T1000 (cell line): ENCODE measurements around the gene DCLK2.
"Not testable (repeated sequence)": the region's sequence is repeated elsewhere in the genome, so short reads cannot be mapped to it uniquely, and the experiment has no call there.

Experiments used
- DNase-seq: peaks from one replicate; lab custom pipeline; 2025; ENCODE audit warnings: mixed read lengths; lab: John Stamatoyannopoulos, UW

Gene DCLK2

DNA sequence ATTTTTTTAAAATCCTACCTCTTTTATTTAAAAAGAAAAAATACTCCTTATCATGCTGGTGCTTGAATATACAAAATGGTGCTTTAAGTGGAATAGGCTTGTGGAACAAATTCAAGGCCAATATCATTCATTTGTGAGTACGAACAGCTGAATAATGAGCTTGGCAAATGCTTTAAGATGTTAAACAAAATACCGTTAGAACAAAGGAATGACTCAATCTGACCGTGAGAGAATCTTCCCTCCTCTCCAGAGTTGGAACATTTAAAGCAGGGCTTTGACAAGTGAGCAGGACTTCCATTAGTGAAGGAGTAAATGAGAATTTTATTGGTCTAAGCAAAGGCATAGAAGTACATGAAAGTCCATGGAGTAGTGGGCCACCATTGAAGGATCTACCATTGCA lies 74.5 kb downstream of the DCLK2 start:
- DNase-seq: no peak

GRCh38 chr4:150155391-150155790 lies 77.1 kb downstream of the DCLK2 start:
- DNase-seq: no peak

GRCh38 chr4:150156543-150156942 lies 78.3 kb downstream of the DCLK2 start:
- no peak for DNase-seq

DNA sequence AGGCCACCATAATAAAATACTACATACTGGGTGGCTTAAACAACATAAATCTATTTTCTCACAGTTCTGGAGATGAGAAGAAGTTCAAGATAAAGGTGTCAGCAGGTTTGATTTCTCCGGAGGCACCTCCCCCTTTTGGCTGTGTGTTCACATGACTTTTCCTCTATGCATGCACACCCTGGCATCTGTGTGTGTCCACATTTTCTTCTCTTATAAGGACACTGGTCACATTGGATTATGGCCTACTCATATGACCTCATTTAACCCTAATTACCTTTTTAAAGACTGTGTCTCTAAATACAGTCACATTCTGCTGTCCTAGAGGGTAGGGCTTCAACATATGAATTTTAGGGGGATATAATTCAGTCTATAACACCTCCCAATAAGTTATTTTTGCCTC lies 79.8 kb downstream of the DCLK2 start:
- DNase-seq: no peak

DNA sequence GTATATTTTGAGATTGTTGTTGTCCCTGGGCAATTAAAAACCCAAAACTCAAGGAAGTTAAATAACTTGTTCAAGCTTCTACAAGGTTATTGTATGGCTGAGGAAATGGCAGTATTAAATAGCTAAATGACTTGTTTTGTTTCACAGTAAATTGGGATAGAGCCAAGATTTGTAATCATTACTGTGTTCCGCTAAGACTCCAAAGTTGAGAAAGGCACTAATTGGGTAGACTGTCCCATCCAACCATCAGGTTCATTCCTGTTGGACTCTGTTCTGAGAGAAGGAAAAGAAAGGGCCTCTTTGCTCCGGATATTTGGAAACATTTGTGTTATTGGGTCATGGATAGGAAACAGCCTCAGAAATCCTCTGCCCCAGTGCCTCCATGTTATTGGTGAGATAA lies 82.2 kb downstream of the DCLK2 start:
- no peak for DNase-seq

DNA sequence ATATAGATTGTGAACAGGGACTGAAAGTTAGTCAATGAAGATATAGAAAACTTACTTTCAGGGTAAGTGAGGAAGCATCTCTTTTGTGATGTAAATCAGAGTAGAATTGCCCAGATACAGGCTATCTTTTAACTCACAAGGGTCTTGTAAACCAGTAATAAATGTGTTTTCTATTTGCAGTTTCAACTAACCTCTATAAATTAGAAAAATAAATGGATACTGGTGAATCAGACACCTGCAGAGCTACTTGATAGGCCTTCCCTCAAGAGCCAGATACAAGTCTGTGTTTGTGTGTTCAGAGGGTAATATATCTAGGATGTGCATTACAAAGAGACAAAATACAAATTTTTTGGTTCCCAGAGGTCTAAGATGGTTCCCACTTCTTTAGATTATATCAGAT lies 82.9 kb downstream of the DCLK2 start:
- DNase-seq: no peak

DNA sequence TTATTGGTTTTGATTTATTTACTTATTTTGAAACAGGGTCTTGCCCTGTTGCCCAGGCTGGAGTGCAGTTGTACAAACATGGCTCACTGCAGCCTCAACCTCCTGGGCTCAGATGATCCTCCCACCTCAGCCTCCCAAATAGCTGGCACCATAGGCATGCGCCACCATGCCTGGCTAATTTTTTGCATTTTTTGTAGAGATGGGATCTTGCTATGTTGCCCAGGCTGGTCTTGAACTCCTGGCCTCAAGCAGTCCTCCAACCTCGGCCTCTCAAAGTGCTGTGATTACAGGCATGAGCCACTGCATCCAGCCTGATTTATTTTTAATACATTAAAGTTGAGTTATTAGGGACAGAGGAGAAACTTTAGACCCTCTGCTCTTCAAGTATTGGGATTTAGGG lies 83.8 kb downstream of the DCLK2 start:
- DNase-seq: not testable (repeated sequence)

- DNase-seq: no peak
These were observed 85.8 kb downstream of the DCLK2 start for GRCh38 chr4:150164055-150164454.

GRCh38 chr4:150164956-150165629 lies 86.8 kb downstream of the DCLK2 start:
- no peak for DNase-seq

DNA sequence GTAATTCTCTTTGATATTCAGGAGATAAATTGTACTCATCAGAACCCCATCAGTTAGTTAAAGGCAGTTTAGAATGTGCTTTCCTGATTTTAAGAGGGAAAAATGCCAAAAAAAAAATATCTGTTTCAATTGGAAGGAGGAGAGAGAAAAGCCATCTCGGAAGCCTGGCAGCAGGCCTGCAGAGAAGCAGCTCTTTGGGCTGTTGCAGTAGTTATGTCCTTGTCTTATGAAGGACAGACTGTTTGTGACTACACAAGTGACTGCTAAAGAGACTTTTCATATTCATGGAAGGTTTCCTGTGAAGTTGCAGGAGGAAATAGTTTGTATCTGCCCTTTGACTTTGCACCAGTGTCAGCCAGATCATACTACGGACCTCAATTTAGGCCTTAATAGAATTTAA lies 88.8 kb downstream of the DCLK2 start:
- DNase-seq: no peak

GRCh38 chr4:150173432-150173861 lies 95.2 kb downstream of the DCLK2 start:
- DNase-seq: no peak

DNA sequence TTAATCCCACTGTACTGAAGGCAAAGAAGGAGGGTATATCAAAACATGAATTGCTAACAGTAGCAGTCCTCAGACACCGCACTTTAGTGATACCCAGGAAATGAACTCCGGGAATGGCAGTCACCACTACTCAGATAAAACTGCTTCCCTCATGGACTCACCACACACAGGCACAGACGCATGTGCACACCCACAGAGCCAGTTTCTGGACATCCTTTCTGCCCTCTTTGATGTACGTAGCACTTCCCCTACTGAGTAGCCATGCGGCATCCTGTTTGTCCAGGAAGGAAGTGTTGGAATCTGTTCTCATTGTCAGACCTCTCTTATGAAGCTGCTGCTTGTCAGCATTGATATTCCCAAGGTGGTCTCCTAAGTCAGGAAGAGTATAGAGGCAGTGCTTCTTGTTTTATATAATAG lies 95.7 kb downstream of the DCLK2 start:
- no peak for DNase-seq

DNA sequence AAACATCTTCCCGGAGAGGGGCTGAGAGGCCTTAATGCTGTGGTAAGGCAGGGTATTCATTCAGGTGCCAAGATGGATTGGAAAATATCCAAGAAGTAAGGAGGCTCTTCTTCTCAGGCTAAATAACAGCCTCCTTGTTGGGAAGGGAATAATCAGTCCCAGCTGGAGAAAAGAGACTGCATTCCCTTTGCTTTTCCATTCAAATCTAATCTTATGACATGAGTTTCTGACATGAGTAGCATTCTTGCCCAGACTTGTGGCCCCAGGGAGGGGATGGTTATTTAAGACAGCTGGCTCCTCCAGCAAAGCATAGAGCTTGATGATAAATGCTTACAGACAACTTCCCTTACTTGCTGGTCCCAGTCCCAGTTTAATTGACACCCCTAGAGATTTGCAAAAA lies 98.3 kb downstream of the DCLK2 start:
- no peak for DNase-seq

GRCh38 chr4:150178161-150178560 lies 99.9 kb downstream of the DCLK2 start:
- DNase-seq: no peak

- no peak for DNase-seq
These were observed 103.3 kb downstream of the DCLK2 start for GRCh38 chr4:150181536-150181935.

- DNase-seq: no peak
These were observed 104.5 kb downstream of the DCLK2 start for GRCh38 chr4:150182794-150183193.

- not testable (repeated sequence) for DNase-seq
These were observed 106.8 kb downstream of the DCLK2 start for GRCh38 chr4:150185033-150185432.

- DNase-seq: no peak
These were observed 114.7 kb downstream of the DCLK2 start for GRCh38 chr4:150192986-150193385.

- DNase-seq: not testable (repeated sequence)
These were observed 119.0 kb downstream of the DCLK2 start for GRCh38 chr4:150197256-150197655.

DNA sequence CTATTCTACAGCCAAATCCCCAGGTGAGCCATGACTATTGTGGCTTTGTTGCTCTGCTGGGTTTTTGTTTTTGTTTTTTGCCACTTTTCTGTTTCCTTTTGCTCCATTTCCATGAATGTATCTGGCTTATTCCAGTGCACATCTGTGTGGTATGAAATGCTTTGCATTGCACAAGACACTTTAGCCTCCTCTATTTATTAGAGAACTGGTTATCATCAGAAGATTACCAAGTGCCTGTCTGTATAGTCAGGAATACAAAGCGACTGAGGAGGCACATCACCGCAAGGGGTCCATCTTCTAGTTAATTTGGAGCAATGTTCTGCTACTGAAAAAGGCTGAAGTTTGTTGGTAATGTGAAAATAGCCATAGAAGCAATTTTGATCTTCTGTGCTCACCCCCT lies 120.8 kb downstream of the DCLK2 start:
- DNase-seq: no peak

GRCh38 chr4:150205016-150205415 lies 126.8 kb downstream of the DCLK2 start:
- no peak for DNase-seq

DNA sequence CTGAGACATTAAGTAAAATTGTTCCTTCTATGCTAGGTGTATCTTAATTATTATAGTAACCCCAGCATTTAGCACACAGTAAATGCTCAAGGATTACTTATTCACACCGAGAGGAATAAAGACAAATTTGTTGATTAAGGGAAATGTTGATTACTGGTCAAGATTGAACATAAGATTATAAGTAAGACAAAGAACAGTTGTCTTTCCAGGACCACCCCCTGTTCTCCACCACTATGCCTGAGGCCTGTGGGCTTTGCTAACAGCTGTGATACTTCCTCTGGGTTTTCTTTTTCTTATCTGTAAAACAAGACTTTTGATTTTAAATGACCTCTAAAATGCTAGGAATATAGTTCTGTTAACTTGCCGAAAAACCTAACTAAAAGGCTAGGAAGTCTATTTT lies 128.0 kb downstream of the DCLK2 start:
- no peak for DNase-seq

DNA sequence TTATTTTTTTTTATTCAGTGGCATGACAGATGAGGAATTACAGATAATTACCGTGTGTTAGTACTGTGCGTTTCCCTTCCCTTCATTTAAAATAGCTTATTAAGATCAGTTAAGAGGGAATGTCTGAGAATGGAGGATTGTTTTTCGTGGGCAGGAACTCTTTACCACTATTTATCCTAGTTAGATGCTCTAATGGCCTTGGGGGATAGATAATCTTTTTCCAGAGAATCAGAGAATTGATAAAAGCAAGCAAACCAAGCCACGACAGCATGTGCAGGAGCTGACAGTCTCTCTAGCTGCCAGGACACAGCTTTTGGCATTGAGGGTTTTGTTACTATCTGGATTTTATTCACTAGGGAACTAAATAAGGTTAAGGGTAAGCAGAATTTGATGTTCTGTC lies 128.7 kb downstream of the DCLK2 start:
- DNase-seq: no peak

- no peak for DNase-seq
These were observed 129.6 kb downstream of the DCLK2 start for GRCh38 chr4:150207871-150208270.
